Dendritic cell treated with granulocyte-macrophage colony-stimulating factor and Interleukin-4, amounts not matched to agents 40 ng/mL and 50 ng/mL, for 4 days (primary cell): ENCODE measurements around the gene STX10.
A peak's percentile ranks its signal among the peaks of the same experiment; 100 is the strongest.
"Not testable (repeated sequence)": the region's sequence is repeated elsewhere in the genome, so short reads cannot be mapped to it uniquely, and the experiment has no call there.

Experiments
- H3K27ac Mint-ChIP-seq: one replicate; pipeline ENCODE4 v1.8.0; 2022; ENCODE audit warnings: mild to moderate bottlenecking, mixed read lengths
- H3K27me3 Mint-ChIP-seq: one replicate; pipeline ENCODE4 v1.8.0; 2022; ENCODE audit warnings: mild to moderate bottlenecking, mixed read lengths
- H3K36me3 Mint-ChIP-seq: one replicate; pipeline ENCODE4 v1.8.0; 2022; ENCODE audit warnings: low read depth, mixed read lengths
- H3K4me1 Mint-ChIP-seq: one replicate; pipeline ENCODE4 v1.8.0; 2022; ENCODE audit warnings: low read depth, mixed read lengths
- H3K4me3 Mint-ChIP-seq: one replicate; pipeline ENCODE4 v1.8.0; 2022; ENCODE audit warnings: mild to moderate bottlenecking, moderate library complexity, mixed read lengths
- H3K9me3 Mint-ChIP-seq: one replicate; pipeline ENCODE4 v1.8.0; 2022; ENCODE audit warnings: mixed read lengths
- intact Hi-C: fragments of 100-400 bp; cut with micrococcal nuclease; formaldehyde crosslinking; loops from one replicate; pipeline ENCODE4 v1.15.0; 2022

STX10 gene

DNA sequence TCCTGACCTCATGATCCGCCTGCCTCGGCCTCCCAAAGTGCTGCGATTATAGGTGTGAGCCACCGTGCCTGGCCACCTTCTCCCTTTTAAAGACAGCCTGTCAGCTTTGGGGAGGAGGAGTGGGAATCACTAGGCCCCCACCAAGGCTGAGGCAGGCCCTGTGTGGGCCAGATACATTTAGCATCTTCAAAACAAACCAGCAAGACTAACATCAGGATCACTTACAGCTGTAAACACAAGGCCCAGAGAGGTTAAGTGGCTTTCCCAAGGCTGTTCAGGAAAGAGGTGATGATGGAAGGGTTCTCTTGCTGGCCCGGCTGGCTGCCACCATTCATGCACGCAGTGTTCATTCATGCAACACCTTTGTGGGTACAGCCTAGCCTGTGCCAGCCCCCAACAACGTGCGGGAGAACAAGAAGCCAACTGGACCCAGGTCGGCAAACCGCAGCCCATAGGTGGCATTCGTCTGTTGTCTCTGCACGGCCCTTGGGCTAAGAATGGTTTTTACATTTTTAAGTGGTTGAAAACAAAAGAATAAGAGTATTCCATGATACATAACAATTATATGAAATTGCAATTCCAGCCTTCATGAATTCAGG, 23.1 kb upstream of the STX10 start:
- H3K36me3 Mint-ChIP-seq, result no peaks in the 10 kb centered on the region
- peak overlapping the region; percentile 80 for H3K27ac Mint-ChIP-seq
- H3K4me1 Mint-ChIP-seq, result peaks cover 48% of the 10 kb centered on the region
- H3K27me3 Mint-ChIP-seq, result no peaks in the 10 kb centered on the region
- intact Hi-C loops, result no loop called here
- no peak overlapping the region for H3K4me3 Mint-ChIP-seq
- no peaks in the 10 kb centered on the region for H3K9me3 Mint-ChIP-seq

DNA sequence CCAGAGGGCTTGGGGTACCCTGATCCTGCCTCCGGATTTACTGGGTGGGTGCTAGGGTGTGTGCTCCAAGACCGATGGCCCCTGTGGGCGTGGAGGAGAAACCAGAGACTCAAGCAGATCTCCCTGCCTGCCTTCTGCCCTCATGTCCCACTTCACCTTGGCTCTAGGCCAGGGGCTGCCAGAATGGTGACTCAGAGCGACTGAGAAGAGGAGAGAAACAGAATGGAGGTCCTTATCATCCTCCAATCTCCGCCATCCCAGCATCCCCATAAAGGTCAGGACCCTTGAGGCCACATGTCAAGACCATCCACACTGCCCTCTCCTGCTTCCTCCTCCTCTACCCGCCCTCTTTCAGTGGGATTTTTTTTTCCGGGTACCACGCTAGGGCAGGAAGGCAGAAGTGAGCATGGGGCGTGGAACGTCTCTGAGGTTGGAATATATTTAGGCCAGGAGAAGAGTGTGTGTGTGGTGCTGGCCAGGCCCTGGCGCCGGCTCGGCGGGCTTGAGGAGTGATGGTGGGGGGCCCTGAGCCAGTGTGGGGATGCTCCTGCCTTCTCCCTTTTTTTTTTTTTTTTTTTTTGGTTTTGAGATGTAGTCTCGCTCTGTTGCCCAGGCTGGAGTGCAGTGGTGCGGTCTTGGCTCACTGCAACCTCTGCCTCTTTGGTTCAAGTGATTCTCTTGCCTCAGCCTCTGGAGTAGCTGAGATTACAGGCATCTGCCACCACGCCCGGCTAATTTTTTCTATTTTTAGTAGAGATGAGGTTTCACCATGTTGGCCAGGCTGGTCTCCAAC, 22.4 kb upstream of the STX10 start:
- Mint-ChIP-seq H3K4me1 (peaks cover 55% of the 10 kb centered on the region), H3K27ac (peak overlapping the region; percentile 80), H3K9me3 (no peaks in the 10 kb centered on the region), H3K4me3 (peak overlapping the region; percentile 4), H3K27me3 (no peaks in the 10 kb centered on the region), H3K36me3 (no peaks in the 10 kb centered on the region)
- intact Hi-C loops, result loop anchor here (1.0 kb wide), 1 partner anchor 9 kb away; no protein-coding TSS in a partner anchor

DNA sequence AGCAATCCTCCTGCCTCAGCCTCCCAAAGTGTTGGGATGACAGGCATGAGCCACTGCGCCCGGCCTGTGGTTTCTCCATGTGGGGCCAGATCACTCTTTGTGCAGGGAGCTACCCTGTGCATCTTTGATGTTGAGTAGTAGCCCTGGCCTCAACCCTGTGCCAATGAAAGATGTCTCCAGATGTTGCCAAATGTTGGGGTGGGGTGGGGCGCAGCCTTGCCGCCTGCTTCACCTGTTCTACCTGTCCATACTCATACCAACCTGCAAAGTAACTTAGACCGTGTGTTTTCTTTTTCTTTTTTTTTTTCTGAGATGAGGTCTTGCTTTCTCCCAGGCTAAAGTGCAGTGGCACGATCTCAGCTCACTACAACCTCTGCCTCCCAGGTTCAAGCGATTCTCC, 21.0 kb upstream of the STX10 start:
- Mint-ChIP-seq H3K4me1 (peaks cover 67% of the 10 kb centered on the region), H3K36me3 (no peaks in the 10 kb centered on the region), H3K4me3 (no peak overlapping the region), H3K27me3 (no peaks in the 10 kb centered on the region), H3K27ac (peak overlapping the region; percentile 80), H3K9me3 (no peaks in the 10 kb centered on the region)
- intact Hi-C loops, result no loop called here

DNA sequence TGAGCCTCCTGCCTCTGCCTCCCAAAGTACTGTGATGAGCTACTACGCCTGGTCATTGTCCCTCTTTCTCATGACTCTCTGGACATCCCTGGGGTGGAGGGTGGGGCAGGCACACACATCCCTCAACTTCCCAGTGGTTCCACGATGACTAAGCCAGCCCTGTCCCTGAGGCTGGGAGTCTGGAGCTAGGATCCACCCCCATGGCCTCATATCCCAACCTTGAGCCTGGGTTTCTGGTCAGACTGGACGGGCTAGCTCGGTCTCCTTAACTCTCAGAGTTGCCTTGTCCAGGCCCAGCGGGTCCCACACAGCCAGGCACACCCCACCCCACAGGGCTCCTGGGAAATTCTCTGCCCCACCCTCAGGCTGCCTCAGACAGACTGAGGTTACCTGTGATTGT, 19.6 kb upstream of the STX10 start:
- no peak overlapping the region for H3K4me3 Mint-ChIP-seq
- no peaks in the 10 kb centered on the region for H3K36me3 Mint-ChIP-seq
- intact Hi-C loops, result no loop called here

DNA sequence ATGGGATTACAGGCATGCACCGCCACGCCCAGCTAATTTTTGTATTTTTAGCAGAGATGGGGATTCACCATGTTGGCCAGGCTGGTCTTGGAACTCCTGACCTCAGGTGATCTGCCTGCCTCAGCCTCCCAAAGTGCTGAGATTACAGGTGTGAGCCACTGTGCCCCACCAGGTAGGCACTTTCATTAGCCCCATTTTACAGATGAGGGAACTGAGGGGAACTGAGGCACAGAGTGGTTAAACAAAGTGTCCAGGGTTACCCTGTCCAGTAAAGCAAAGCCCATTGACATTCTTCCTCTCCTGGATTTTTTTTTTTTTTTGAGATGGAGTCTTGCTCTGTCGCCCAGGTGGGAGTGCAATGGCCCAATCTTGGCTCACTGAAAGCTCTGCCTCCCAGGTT, 16.0 kb upstream of the STX10 start:
- H3K27me3 Mint-ChIP-seq, intact Hi-C loops, H3K9me3 Mint-ChIP-seq, H3K4me3 Mint-ChIP-seq, H3K36me3 Mint-ChIP-seq: not testable (repeated sequence)
- peaks cover 74% of the 10 kb centered on the region for H3K4me1 Mint-ChIP-seq
- H3K27ac Mint-ChIP-seq, result peak overlapping the region; percentile 77

More for the DNA sequence above, 19.6 kb upstream of the STX10 start:
- peaks cover 79% of the 10 kb centered on the region for H3K4me1 Mint-ChIP-seq
- no peaks in the 10 kb centered on the region for H3K27me3 Mint-ChIP-seq
- no peaks in the 10 kb centered on the region for H3K9me3 Mint-ChIP-seq
- H3K27ac Mint-ChIP-seq, result peak overlapping the region; percentile 77

DNA sequence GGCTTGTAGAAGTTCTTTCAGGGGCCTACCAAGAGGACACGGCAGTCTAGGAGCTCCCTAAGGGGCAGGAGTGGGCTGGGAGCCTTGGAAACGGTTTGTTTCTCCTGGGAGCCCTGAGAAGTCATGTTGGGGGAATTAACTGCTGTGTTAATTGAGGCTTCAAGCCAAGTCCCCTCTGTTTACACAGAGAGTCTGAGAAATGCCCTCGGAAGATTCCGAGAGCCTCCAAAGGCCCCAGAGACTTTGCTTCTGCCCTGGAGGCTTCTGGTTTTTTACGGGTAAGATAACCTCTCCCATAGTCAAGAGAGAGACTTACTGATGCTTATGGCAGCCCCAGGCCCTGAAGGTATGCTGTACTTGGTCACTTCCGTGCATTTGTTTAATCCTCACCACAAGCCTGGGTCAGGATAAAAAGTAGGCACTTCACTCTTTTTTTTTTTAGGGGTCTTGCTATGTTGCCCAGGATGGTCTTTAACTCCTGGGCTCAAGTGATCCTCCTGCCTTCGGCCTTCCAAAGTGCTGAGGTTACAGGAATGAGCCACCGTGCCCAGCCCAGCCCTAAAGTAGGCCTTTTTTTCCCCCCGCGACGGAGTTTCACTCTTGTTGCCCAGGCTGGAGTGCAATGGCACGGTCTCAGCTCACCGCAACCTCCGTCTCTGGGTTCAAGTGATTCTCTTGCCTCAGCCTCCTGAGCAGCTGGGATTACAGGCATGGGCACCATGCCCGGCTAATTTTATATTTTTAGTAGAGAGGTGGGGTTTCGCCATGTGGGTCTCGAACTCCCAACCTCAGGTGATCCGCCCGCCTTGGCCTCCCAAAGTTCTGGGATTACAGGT, 15.2 kb upstream of the STX10 start:
- H3K27me3 Mint-ChIP-seq, result no peaks in the 10 kb centered on the region
- no peaks in the 10 kb centered on the region for H3K9me3 Mint-ChIP-seq
- intact Hi-C loops, result no loop called here
- H3K36me3 Mint-ChIP-seq, result no peaks in the 10 kb centered on the region
- H3K4me3 Mint-ChIP-seq, result no peak overlapping the region
- H3K27ac Mint-ChIP-seq, result peak overlapping the region; percentile 88
- peaks cover 70% of the 10 kb centered on the region for H3K4me1 Mint-ChIP-seq

DNA sequence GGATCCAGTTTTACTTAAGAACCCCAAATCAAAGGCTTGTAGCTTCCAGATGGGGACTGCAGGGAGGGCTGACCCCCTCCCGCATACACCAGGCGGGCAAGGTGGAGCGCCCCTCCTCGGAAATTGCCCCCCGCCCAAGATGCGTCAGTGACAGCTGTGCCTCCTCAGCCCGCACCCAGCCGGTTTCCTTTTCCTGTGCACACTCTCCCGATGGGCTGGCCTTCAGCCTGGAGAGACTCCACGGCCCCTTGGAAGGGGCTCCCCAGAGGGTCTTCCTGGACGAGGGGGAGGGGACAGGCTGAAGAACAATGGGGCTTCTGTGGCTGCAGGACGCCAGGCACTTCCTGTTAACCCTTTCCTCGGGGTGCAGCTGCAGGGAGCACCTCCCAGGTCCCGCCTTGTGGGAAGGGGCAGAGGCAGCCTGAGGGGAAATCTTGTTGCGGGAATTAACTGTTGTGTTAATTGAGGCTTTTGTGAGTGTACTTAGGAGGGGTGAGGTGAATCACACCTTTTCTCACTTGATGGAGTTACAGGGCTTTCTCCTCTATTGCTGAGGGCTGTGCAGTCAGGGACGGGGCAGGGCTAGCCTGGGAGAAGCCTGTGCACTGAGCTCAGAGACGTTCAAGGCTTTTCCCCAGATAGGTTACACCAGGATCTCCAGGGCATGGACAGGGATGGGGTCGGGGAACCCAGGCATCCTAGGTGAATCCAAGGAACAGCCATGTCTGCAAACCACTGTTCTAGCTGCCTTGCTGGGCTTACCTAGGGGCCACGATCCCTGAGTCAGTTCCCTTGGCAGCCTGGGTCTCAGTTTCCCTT, 14.4 kb upstream of the STX10 start:
- no peaks in the 10 kb centered on the region for H3K27me3 Mint-ChIP-seq
- no peaks in the 10 kb centered on the region for H3K9me3 Mint-ChIP-seq
- H3K4me3 Mint-ChIP-seq, result peak overlapping the region; percentile 37
- intact Hi-C loops, result loop anchor here (5.0 kb wide), 1 partner anchor 43 kb away; no protein-coding TSS in a partner anchor
- H3K4me1 Mint-ChIP-seq, result peaks cover 62% of the 10 kb centered on the region
- H3K27ac Mint-ChIP-seq, result peak overlapping the region; percentile 88
- no peaks in the 10 kb centered on the region for H3K36me3 Mint-ChIP-seq

DNA sequence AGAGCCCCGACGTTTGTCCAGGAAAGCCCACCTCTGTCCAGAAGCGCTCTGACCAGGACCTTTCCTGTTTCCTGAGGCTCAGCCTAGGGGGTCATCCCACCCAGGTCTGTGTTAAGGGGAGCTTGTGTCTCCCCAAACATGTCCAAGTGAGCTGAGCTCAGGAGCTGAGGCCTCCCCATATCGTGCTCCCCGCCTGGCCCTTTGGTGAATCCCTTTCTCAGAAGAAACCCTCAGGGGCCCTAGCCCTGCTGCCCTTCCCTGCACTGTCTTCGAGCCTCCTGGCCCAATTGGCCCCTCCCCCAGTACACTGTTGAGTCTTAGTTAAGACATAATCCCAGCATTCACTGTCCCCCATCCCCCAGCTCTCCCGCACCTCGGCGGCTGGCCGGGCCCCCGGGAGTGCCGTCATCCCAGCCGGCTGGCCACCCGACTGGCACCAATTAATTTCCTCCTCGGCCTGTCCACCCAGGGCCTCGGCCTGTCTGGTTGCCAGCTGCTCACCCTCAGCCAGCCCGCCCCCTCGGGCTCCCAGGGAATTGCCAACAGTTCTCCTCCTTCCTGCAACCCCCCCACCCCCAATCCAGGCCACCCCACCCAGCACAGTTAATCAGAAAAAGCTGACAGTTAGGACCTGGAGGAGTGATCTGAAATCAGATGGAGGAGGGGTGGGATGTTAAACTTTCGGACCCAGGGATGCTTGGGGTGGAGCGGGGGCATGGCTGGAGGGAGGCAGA, 13.6 kb upstream of the STX10 start:
- intact Hi-C loops, result loop anchor here (1.0 to 5.0 kb wide), 2 partner anchors 9 to 44 kb away; no protein-coding TSS in a partner anchor
- H3K36me3 Mint-ChIP-seq, result no peaks in the 10 kb centered on the region
- H3K9me3 Mint-ChIP-seq, result no peaks in the 10 kb centered on the region
- peaks cover 54% of the 10 kb centered on the region for H3K4me1 Mint-ChIP-seq
- H3K4me3 Mint-ChIP-seq, result peak overlapping the region; percentile 63
- H3K27me3 Mint-ChIP-seq, result no peaks in the 10 kb centered on the region
- peak overlapping the region; percentile 88 for H3K27ac Mint-ChIP-seq

DNA sequence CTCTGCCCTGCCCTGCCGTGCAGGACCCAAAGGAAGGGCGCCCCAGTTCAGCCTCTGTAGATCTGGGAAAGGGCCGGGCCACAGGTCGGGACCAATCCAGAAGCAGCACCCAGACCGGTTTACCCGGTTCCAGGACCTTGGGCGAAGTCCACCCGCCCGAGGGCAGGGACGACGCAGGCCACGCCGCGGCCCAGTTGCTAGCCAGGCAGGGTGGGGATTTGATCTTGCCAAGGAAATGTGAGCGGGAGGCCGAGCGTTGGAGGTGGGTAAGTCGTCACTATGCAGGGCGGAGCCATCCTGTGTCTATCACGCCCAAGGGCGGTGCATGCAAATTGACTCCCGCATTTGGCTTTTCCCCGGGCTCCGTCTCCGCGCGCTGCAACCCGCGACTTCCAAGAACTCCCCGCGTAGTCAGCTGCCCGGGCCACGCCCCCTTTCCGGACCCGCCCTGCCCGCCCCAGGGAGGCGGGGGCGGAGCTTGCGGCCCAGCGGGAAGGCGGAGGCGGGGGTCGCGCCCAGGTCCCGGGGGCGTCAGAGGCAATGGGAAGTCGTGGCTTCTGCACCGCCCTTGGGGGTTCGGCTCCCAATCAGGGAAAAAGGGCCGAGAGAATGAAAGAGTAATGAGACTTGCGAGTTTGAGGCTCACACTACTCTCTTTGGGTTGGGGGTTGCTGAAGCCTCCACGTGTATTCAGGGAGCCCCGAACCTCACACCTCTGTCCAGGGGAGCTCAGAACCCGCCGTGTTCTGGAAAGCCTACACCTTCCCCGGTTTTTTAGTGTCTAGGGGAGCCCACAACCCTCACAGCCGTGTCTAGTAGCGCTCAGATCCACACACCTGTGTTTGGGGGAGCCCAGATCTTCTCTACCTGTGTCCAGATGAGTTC, 12.8 kb upstream of the STX10 start:
- intact Hi-C loops, result loop anchor here (1.0 to 5.0 kb wide), 2 partner anchors 9 to 44 kb away; no protein-coding TSS in a partner anchor

DNA sequence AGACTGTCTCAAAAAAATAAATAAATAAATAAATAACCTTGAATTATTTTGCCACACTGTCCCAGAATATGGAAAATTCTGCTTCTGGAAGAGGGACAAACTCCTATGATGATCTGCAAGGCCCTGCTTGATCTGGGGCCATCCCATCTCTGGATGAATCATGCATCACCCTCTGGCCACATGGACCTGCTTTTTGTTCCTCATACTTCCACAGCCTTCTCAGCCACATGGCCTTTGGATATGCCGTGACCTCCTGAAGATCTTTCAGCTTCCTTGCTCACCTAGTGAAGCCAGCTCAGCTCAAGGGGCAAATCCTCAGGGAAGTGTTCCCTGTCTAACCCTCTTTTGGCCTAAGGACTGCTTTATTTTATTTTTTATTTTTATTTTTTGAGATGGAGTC, 10.4 kb upstream of the STX10 start:
- intact Hi-C loops, result loop anchor here (5.0 kb wide), 1 partner anchor 47 kb away; no protein-coding TSS in a partner anchor
- Mint-ChIP-seq H3K27me3 (no peaks in the 10 kb centered on the region), H3K27ac (no peak overlapping the region), H3K4me1 (peaks cover 52% of the 10 kb centered on the region), H3K36me3 (no peaks in the 10 kb centered on the region), H3K4me3 (no peak overlapping the region), H3K9me3 (no peaks in the 10 kb centered on the region)

More for the DNA sequence above, 12.8 kb upstream of the STX10 start:
- H3K9me3 Mint-ChIP-seq, result no peaks in the 10 kb centered on the region
- H3K27ac Mint-ChIP-seq, result peak overlapping the region; percentile 88
- H3K4me1 Mint-ChIP-seq, result peaks cover 51% of the 10 kb centered on the region
- peak overlapping the region; percentile 63 for H3K4me3 Mint-ChIP-seq
- H3K36me3 Mint-ChIP-seq, result no peaks in the 10 kb centered on the region
- H3K27me3 Mint-ChIP-seq, result no peaks in the 10 kb centered on the region

DNA sequence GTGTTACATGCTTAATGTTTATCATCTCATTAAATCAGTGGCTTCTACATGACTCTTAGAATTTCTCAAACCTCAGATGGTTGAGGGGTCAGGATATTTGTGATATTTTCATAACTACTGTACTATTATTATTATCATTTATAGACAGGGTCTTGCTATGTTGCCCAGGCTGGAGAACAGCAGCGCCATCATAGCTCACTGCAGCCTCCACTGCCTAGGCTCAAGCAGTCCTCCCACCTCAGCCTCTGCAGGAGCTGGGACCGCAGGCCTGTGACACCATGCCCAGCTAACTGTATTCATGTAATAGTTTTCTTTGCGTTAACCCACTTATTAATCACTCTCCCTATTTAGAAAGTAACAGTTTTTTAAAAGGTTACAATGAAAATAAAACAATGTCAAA, 9.5 kb upstream of the STX10 start:
- no peak overlapping the region for H3K4me3 Mint-ChIP-seq

More for the DNA sequence above, 9.5 kb upstream of the STX10 start:
- no peak overlapping the region for H3K27ac Mint-ChIP-seq
- peaks cover 2% of the 10 kb centered on the region for H3K36me3 Mint-ChIP-seq
- intact Hi-C loops, result loop anchor here (5.0 kb wide), 1 partner anchor 48 kb away; no protein-coding TSS in a partner anchor
- H3K4me1 Mint-ChIP-seq, result peaks cover 53% of the 10 kb centered on the region
- no peaks in the 10 kb centered on the region for H3K27me3 Mint-ChIP-seq
- H3K9me3 Mint-ChIP-seq, result no peaks in the 10 kb centered on the region
